GM12878 (cell line): ENCODE results near the gene CHID1.

ENCODE experiments used
- ATF3 ChIP-seq: IDR thresholded peaks from 2 replicates; pipeline ENCODE4 v1.6.1; 2011; ENCODE audit warnings: low read depth, mild to moderate bottlenecking, low read length, moderate library complexity, borderline replicate concordance; ENCODE audit errors: extremely low read depth
- BCL3 ChIP-seq: IDR thresholded peaks from 2 replicates; pipeline ENCODE4 v1.6.1; 2011; ENCODE audit warnings: borderline replicate concordance, low read depth, mild to moderate bottlenecking, moderate library complexity, low read length; ENCODE audit not compliant: insufficient read depth, poor library complexity, severe bottlenecking
- CTCF ChIP-seq, 3 experiments: IDR thresholded peaks in 2 of 3; conservative IDR thresholded peaks in 1 of 3; 2 replicates each; pipeline ENCODE4 v1.5.1; 2011; ENCODE audit warnings: low read depth in 3 of 3, low read length in 3 of 3, mild to moderate bottlenecking in 3 of 3, control low read depth in 2 of 3, moderate library complexity in 2 of 3, inconsistent platforms in 1 of 3, mixed read lengths in 1 of 3; ENCODE audit not compliant: control insufficient read depth in 2 of 3, insufficient read depth in 1 of 3; ENCODE audit errors: extremely low read depth in 1 of 3
- GABPA ChIP-seq: IDR thresholded peaks from 2 replicates; pipeline ENCODE4 v1.6.1; 2014; ENCODE audit warnings: antibody characterized with exemption, low read depth, mild to moderate bottlenecking, inconsistent platforms
- HDAC2 ChIP-seq: fragments of 200-600 bp; sonication (generic); IDR thresholded peaks from 2 replicates; pipeline ENCODE4 v1.6.1; 2017
- JUNB ChIP-seq: IDR thresholded peaks from 2 replicates; pipeline ENCODE4 v1.6.1; 2016; ENCODE audit warnings: antibody characterized with exemption, mild to moderate bottlenecking
- MXI1 ChIP-seq: fragments of 150-350 bp; IDR thresholded peaks from 2 replicates; pipeline ENCODE4 v1.6.1; 2011; ENCODE audit warnings: low read depth, mild to moderate bottlenecking, inconsistent platforms, low read length, improper control_type of control experiment
- POLR2AphosphoS5 ChIP-seq: IDR thresholded peaks from 2 replicates; pipeline ENCODE4 v1.6.1; 2011; ENCODE audit warnings: mild to moderate bottlenecking, low read length, inconsistent platforms
- REST ChIP-seq: IDR thresholded peaks from 2 replicates; pipeline ENCODE4 v1.6.1; 2012; ENCODE audit warnings: mild to moderate bottlenecking, low read depth, low read length
- SRF ChIP-seq, 2 experiments: IDR thresholded peaks; 2 replicates each; pipeline ENCODE4 v1.6.1; 2011; ENCODE audit warnings: low read depth in 2 of 2, low read length in 2 of 2, mild to moderate bottlenecking in 1 of 2, moderate library complexity in 1 of 2
- YY1 ChIP-seq: IDR thresholded peaks from 2 replicates; pipeline ENCODE4 v1.6.1; 2011; ENCODE audit warnings: low read depth, mild to moderate bottlenecking, low read length
- ZNF24 ChIP-seq: fragments of 450-650 bp; IDR thresholded peaks from 2 replicates; pipeline ENCODE4 v1.6.1; 2017; ENCODE audit warnings: antibody characterized with exemption, mild to moderate bottlenecking

- TF ChIP-seq YY1, result no peak
- no peak for TF ChIP-seq BCL3
- TF ChIP-seq JUNB, result no peak
- no peak for TF ChIP-seq ATF3
- no peak for TF ChIP-seq POLR2AphosphoS5
- TF ChIP-seq HDAC2, result no peak
- TF ChIP-seq GABPA, result no peak
- no peak for TF ChIP-seq REST
- no peak for TF ChIP-seq SRF (IDR thresholded peaks at IDR 0.05; ENCODE audit: low read depth in 2 of 2, low read length in 2 of 2)
- no peak for TF ChIP-seq CTCF (IDR thresholded peaks at IDR 0.05 in 2 of 3, conservative IDR thresholded peaks at IDR 0.05 in 1 of 3; ENCODE audit: control insufficient read depth in 2 of 3, extremely low read depth in 1 of 3, insufficient read depth in 1 of 3, low read depth in 3 of 3, low read length in 3 of 3)
- no peak for TF ChIP-seq MXI1
- no peak for TF ChIP-seq ZNF24
Observed at GRCh38 chr11:933936-934335, 23.3 kb upstream of the CHID1 start.
